ACHN (cell line): Measurements from ENCODE around the gene FRK.
"Not testable (repeated sequence)": the region's sequence is repeated elsewhere in the genome, so short reads cannot be mapped to it uniquely, and the experiment has no call there.

Source experiments
- DNase-seq: peaks from one replicate; pipeline ENCODE4 v3.0.0-alpha.2; 2015
- in situ Hi-C: cut with HindIII; loops from 2 replicates; pipeline ENCODE4 v1.10.0; 2017; ENCODE audit warnings: low sequenced_read_pairs, low pct_ligation_motif_present, low pct_unique_long_range_greater_than_20kb

Gene FRK

GRCh38 chr6:115922971-115923370 lies 137.7 kb downstream of the FRK start:
- no peak for DNase-seq
- in situ Hi-C loops: no loop called here

GRCh38 chr6:115914098-115914497 lies 146.6 kb downstream of the FRK start:
- in situ Hi-C loops: no loop called here
- no peak for DNase-seq

- no peak for DNase-seq
- in situ Hi-C loops: no loop called here
These were observed 150.7 kb downstream of the FRK start for GRCh38 chr6:115909923-115910546.

- DNase-seq: no peak
- in situ Hi-C loops: no loop called here
These were observed 151.7 kb downstream of the FRK start for GRCh38 chr6:115908906-115909559.

GRCh38 chr6:115905471-115905870 lies 155.2 kb downstream of the FRK start:
- in situ Hi-C loops: no loop called here
- DNase-seq: no peak

GRCh38 chr6:115902436-115902835 lies 158.3 kb downstream of the FRK start:
- no peak for DNase-seq
- in situ Hi-C loops: no loop called here

GRCh38 chr6:115901896-115902295 lies 158.8 kb downstream of the FRK start:
- in situ Hi-C loops: no loop called here
- DNase-seq: no peak

- no peak for DNase-seq
- in situ Hi-C loops: no loop called here
These were observed 160.9 kb downstream of the FRK start for GRCh38 chr6:115899730-115900282.

- DNase-seq: no peak
- in situ Hi-C loops: no loop called here
These were observed 162.4 kb downstream of the FRK start for GRCh38 chr6:115898246-115898645.

- in situ Hi-C loops: no loop called here
- DNase-seq: peak; percentile 38
These were observed 164.1 kb downstream of the FRK start for GRCh38 chr6:115896538-115897129.

GRCh38 chr6:115894426-115894992 lies 166.2 kb downstream of the FRK start:
- in situ Hi-C loops: no loop called here

GRCh38 chr6:115891750-115892149 lies 168.9 kb downstream of the FRK start:
- in situ Hi-C loops: no loop called here
- DNase-seq: no peak

More at GRCh38 chr6:115894426-115894992, 166.2 kb downstream of the FRK start:
- no peak for DNase-seq

GRCh38 chr6:115891111-115891669 lies 169.5 kb downstream of the FRK start:
- peak; percentile 76 for DNase-seq
- in situ Hi-C loops: no loop called here

- in situ Hi-C loops: no loop called here
- no peak for DNase-seq
These were observed 170.5 kb downstream of the FRK start for GRCh38 chr6:115890238-115890637.

- DNase-seq, in situ Hi-C loops: not testable (repeated sequence)
These were observed 171.8 kb downstream of the FRK start for GRCh38 chr6:115888687-115889470.

- DNase-seq: no peak
- in situ Hi-C loops: no loop called here
These were observed 172.8 kb downstream of the FRK start for GRCh38 chr6:115887891-115888290.

GRCh38 chr6:115885636-115886366 lies 174.9 kb downstream of the FRK start:
- in situ Hi-C loops: no loop called here

GRCh38 chr6:115882771-115883170 lies 177.9 kb downstream of the FRK start:
- in situ Hi-C loops: no loop called here

More at GRCh38 chr6:115885636-115886366, 174.9 kb downstream of the FRK start:
- no peak for DNase-seq

More at GRCh38 chr6:115882771-115883170, 177.9 kb downstream of the FRK start:
- no peak for DNase-seq
